ENCODE measurements around the gene B4GALT2.

Gene B4GALT2

GRCh38 chr1:43934101-43934985, 44.7 kb upstream of the B4GALT2 start:
- TF ChIP-seq CTCF (conservative IDR thresholded peaks at IDR 0.05) (peak; percentile 91), ZFX (IDR thresholded peaks at IDR 0.05) (no peak)
- H3K27ac ChIP-seq: peak overlapping the region; percentile 93

DNA sequence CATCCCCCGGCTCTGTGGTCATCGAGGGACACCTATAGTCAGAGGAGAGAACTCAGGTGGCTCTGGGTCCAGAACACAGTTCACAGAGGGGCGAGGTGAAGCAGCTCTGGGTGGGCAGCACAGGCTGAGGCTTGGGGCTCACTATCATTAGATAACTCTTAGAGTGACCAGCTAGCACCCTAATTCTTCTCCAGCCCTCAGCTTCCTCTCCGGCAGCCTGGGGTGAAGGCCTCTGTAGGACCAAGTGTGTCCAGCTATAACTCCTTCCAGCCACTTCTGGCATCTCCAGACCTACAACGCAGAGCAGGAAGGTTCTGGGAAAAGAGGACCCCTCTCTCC, 44.1 kb upstream of the B4GALT2 start:
- TF ChIP-seq ZFX (IDR thresholded peaks at IDR 0.05): no peak
- peak; percentile 57 for TF ChIP-seq CTCF (conservative IDR thresholded peaks at IDR 0.05)
- H3K27ac ChIP-seq: peak overlapping the region; percentile 93

- H3K27ac ChIP-seq: peak overlapping the region; percentile 93
These were observed 43.1 kb upstream of the B4GALT2 start for GRCh38 chr1:43935711-43936427.

DNA sequence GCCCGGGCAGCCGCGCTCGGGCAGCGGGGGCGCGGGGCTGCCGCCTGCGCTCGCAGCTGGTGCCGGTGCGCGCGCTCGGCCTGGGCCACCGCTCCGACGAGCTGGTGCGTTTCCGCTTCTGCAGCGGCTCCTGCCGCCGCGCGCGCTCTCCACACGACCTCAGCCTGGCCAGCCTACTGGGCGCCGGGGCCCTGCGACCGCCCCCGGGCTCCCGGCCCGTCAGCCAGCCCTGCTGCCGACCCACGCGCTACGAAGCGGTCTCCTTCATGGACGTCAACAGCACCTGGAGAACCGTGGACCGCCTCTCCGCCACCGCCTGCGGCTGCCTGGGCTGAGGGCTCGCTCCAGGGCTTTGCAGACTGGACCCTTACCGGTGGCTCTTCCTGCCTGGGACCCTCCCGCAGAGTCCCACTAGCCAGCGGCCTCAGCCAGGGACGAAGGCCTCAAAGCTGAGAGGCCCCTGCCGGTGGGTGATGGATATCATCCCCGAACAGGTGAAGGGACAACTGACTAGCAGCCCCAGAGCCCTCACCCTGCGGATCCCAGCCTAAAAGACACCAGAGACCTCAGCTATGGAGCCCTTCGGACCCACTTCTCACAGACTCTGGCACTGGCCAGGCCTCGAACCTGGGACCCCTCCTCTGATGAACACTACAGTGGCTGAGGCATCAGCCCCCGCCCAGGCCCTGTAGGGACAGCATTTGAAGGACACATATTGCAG, 42.4 kb upstream of the B4GALT2 start:
- TF ChIP-seq ZFX (IDR thresholded peaks at IDR 0.05): 0 out of 2 replicates have a peak, but pooled peaks have one; percentile 50
- peak; percentile 54 for TF ChIP-seq CTCF (conservative IDR thresholded peaks at IDR 0.05)
- H3K27ac ChIP-seq: peak overlapping the region; percentile 93

More at GRCh38 chr1:43935711-43936427, 43.1 kb upstream of the B4GALT2 start:
- TF ChIP-seq CTCF (conservative IDR thresholded peaks at IDR 0.05): no peak
- TF ChIP-seq ZFX (IDR thresholded peaks at IDR 0.05): peak; percentile 80

GRCh38 chr1:43937179-43937865, 41.7 kb upstream of the B4GALT2 start:
- H3K27ac ChIP-seq: peak overlapping the region; percentile 93

GRCh38 chr1:43938383-43938782, 40.6 kb upstream of the B4GALT2 start:
- no peak overlapping the region for H3K27ac ChIP-seq

More at GRCh38 chr1:43937179-43937865, 41.7 kb upstream of the B4GALT2 start:
- no peak for TF ChIP-seq ZFX (IDR thresholded peaks at IDR 0.05)
- TF ChIP-seq CTCF (conservative IDR thresholded peaks at IDR 0.05): no peak

More at GRCh38 chr1:43938383-43938782, 40.6 kb upstream of the B4GALT2 start:
- no peak for TF ChIP-seq CTCF (conservative IDR thresholded peaks at IDR 0.05)
- TF ChIP-seq ZFX (IDR thresholded peaks at IDR 0.05): no peak

Data from C4-2B (cell line).